Astrocyte of the spinal cord (primary cell): Measurements from ENCODE around the gene ADGRF1.

ENCODE experiments used
- DNase-seq: peaks from one replicate; pipeline ENCODE4 v3.0.0; 2011; ENCODE audit warnings: low read depth, low spot score
- H3K4me3 ChIP-seq: 2 replicates; pipeline ENCODE4 v1.5.1; 2011; ENCODE audit warnings: low read depth, mild to moderate bottlenecking, low read length, moderate library complexity
- CTCF ChIP-seq: IDR thresholded peaks from 2 replicates; pipeline ENCODE4 v1.5.1; 2012; ENCODE audit warnings: low read depth, mild to moderate bottlenecking, low read length, inconsistent platforms
- in situ Hi-C: cut with HindIII; loops from 2 replicates; pipeline ENCODE4 v1.10.0; 2017; ENCODE audit warnings: low sequenced_read_pairs

ADGRF1 gene

GRCh38 chr6:47026679-47027078, 15.5 kb downstream of the ADGRF1 start:
- no peak for TF ChIP-seq CTCF
- no peak for DNase-seq
- in situ Hi-C loops, result no loop called here
- no peak overlapping the region for H3K4me3 ChIP-seq

GRCh38 chr6:47023573-47023972, 18.6 kb downstream of the ADGRF1 start:
- no peak for DNase-seq
- no peak for TF ChIP-seq CTCF
- H3K4me3 ChIP-seq, result no peak overlapping the region
- in situ Hi-C loops, result no loop called here

- no peak for DNase-seq
- in situ Hi-C loops, result no loop called here
- no peak for TF ChIP-seq CTCF
- H3K4me3 ChIP-seq, result no peak overlapping the region
These were observed 19.9 kb downstream of the ADGRF1 start for GRCh38 chr6:47022191-47022590.

- no peak for TF ChIP-seq CTCF
- no peak for DNase-seq
- in situ Hi-C loops, result no loop called here
These were observed 22.2 kb downstream of the ADGRF1 start for GRCh38 chr6:47019941-47020340.

GRCh38 chr6:47016909-47017308, 25.2 kb downstream of the ADGRF1 start:
- no peak for DNase-seq
- no peak for TF ChIP-seq CTCF
- in situ Hi-C loops, result no loop called here
- H3K4me3 ChIP-seq, result no peak overlapping the region

More at GRCh38 chr6:47019941-47020340, 22.2 kb downstream of the ADGRF1 start:
- H3K4me3 ChIP-seq, result no peak overlapping the region

GRCh38 chr6:47016261-47016660, 25.9 kb downstream of the ADGRF1 start:
- DNase-seq, result no peak
- in situ Hi-C loops, result no loop called here
- no peak for TF ChIP-seq CTCF
- no peak overlapping the region for H3K4me3 ChIP-seq

GRCh38 chr6:47014401-47014800, 27.7 kb downstream of the ADGRF1 start:
- no peak for DNase-seq
- in situ Hi-C loops, result no loop called here
- H3K4me3 ChIP-seq, result no peak overlapping the region
- no peak for TF ChIP-seq CTCF
